A673 (cell line): ENCODE data around the gene CAMSAP2. TPM values are rescaled to one million over a fixed set of nuclear protein-coding genes. Genes with fewer than 3 reads are reported as not detected.

Experiments used
- BruUV-seq: library from RNA; stranded (reverse); fragments of 400-500 nt; replicated peaks from 2 replicates; lab custom pipeline; 2021; lab: Mats Ljungman, UMichigan
- CTCF ChIA-PET: fragments of 300-600 bp; sonication (Branson Sonifier 250); formaldehyde crosslinking; loops from one replicate; lab custom pipeline; 2022; ENCODE audit warnings: antibody characterized with exemption; lab: Charles Lee
- POLR2A ChIA-PET: fragments of 300-600 bp; sonication (Branson Sonifier 250); formaldehyde crosslinking; loops from one replicate; lab custom pipeline; 2022; ENCODE audit warnings: antibody characterized with exemption; ENCODE audit not compliant: low non-redundant PET; lab: Charles Lee
- DNase-seq: peaks from one replicate; pipeline ENCODE4 v3.0.0-alpha.2; 2015; ENCODE audit warnings: low spot score
- H3K27ac ChIP-seq: fragments of 200-600 bp; sonication (generic); 2 replicates; pipeline ENCODE4 v1.5.1; 2016; ENCODE audit warnings: mixed run types, low read depth, mild to moderate bottlenecking, mixed read lengths, antibody characterized with exemption, low read length; ENCODE audit not compliant: poor library complexity, severe bottlenecking
- H3K27me3 ChIP-seq: fragments of 200-600 bp; sonication (generic); replicated peaks from 2 replicates; pipeline ENCODE4 v1.6.1; 2017; ENCODE audit warnings: mixed run types, low read depth, mild to moderate bottlenecking, mixed read lengths, antibody characterized with exemption, low read length; ENCODE audit not compliant: insufficient read depth, poor library complexity
- H3K36me3 ChIP-seq: fragments of 200-600 bp; sonication (generic); 2 replicates; pipeline ENCODE4 v1.6.1; 2016; ENCODE audit warnings: mixed run types, mild to moderate bottlenecking, mixed read lengths, antibody characterized with exemption, low read length; ENCODE audit not compliant: insufficient read depth, poor library complexity, severe bottlenecking
- H3K4me1 ChIP-seq: fragments of 200-600 bp; sonication (generic); 2 replicates; pipeline ENCODE4 v1.6.1; 2017; ENCODE audit warnings: mixed run types, mild to moderate bottlenecking, mixed read lengths, antibody characterized with exemption, low read length; ENCODE audit not compliant: insufficient read depth, poor library complexity, severe bottlenecking
- H3K4me3 ChIP-seq: fragments of 200-600 bp; sonication (generic); 2 replicates; pipeline ENCODE4 v1.5.1; 2016; ENCODE audit warnings: low read depth, mixed run types, mild to moderate bottlenecking, mixed read lengths, low read length; ENCODE audit not compliant: poor library complexity, severe bottlenecking
- H3K9me3 ChIP-seq: fragments of 200-600 bp; sonication (generic); 2 replicates; pipeline ENCODE4 v1.6.1; 2016; ENCODE audit warnings: mixed run types, low read depth, mild to moderate bottlenecking, mixed read lengths, antibody characterized with exemption, low read length; ENCODE audit not compliant: poor library complexity, severe bottlenecking
- CTCF ChIP-seq: fragments of 300-800, 200-600 bp; sonication (generic); conservative IDR thresholded peaks from 2 replicates; pipeline ENCODE4 v1.5.1; 2017; ENCODE audit warnings: low read depth, mild to moderate bottlenecking, antibody characterized with exemption, low read length, moderate library complexity, mixed read lengths
- EZH2 ChIP-seq: fragments of 200-600 bp; sonication (generic); IDR thresholded peaks from 2 replicates; pipeline ENCODE4 v1.6.1; 2017; ENCODE audit warnings: borderline replicate concordance, low read depth, mild to moderate bottlenecking, mixed read lengths, antibody characterized with exemption, low read length; ENCODE audit not compliant: poor library complexity, severe bottlenecking
- intact Hi-C: fragments of 100-400 bp; cut with micrococcal nuclease; formaldehyde crosslinking; loops from one replicate; pipeline ENCODE4 v1.10.0; 2022; ENCODE audit not compliant: unreplicated experiment
- total RNA-seq: library from RNA; stranded (reverse); gene quantifications from 2 replicates; pipeline ENCODE4 v1.2.3, GENCODE V29; 2021

CAMSAP2 gene
- total RNA-seq, 1 experiment from 2014 or later: 39.4 TPM

- POLR2A ChIA-PET: no interaction called here
- CTCF ChIA-PET: no interaction called here
- Histone ChIP-seq H3K27ac (no peak overlapping the region), H3K9me3 (no peaks in the 10 kb centered on the region), H3K4me1 (no peaks in the 10 kb centered on the region), H3K27me3 (no peaks in the 10 kb centered on the region), H3K36me3 (peaks cover 46% of the 10 kb centered on the region), H3K4me3 (no peak overlapping the region)
- TSS peak; percentile 23 for BruUV-seq
- intact Hi-C loops: no loop called here
- DNase-seq: no peak
- TF ChIP-seq EZH2 (no peak), CTCF (no peak)
These were observed 110.7 kb downstream of the CAMSAP2 start for GRCh38 chr1:200849430-200849829.

- CTCF ChIA-PET: no interaction called here
- BruUV-seq: no TSS peak
- Histone ChIP-seq H3K9me3 (no peaks in the 10 kb centered on the region), H3K4me3 (no peak overlapping the region), H3K4me1 (no peaks in the 10 kb centered on the region), H3K27me3 (no peaks in the 10 kb centered on the region), H3K27ac (no peak overlapping the region), H3K36me3 (peaks cover 53% of the 10 kb centered on the region)
- POLR2A ChIA-PET: no interaction called here
- no peak for TF ChIP-seq EZH2
- no peak for TF ChIP-seq CTCF
- no peak for DNase-seq
- intact Hi-C loops: no loop called here
These were observed 111.9 kb downstream of the CAMSAP2 start for GRCh38 chr1:200850554-200850953.

- Histone ChIP-seq H3K36me3 (peaks cover 33% of the 10 kb centered on the region), H3K4me1 (no peaks in the 10 kb centered on the region), H3K27me3 (no peaks in the 10 kb centered on the region), H3K4me3 (no peak overlapping the region), H3K9me3 (no peaks in the 10 kb centered on the region), H3K27ac (no peak overlapping the region)
- ChIA-PET POLR2A (no interaction called here), CTCF (no interaction called here)
- TF ChIP-seq EZH2: no peak
- TF ChIP-seq CTCF: no peak
- DNase-seq: no peak
- no TSS peak for BruUV-seq
- intact Hi-C loops: no loop called here
These were observed 118.1 kb downstream of the CAMSAP2 start for GRCh38 chr1:200856716-200857357.
